HG02763 (cell line): ENCODE results near the gene PRR4.

Experiments used
- ATAC-seq: cut with Tn5 transposase; IDR thresholded peaks from one replicate; pipeline ENCODE4 v1.9.1; 2021; ENCODE audit warnings: mild to moderate bottlenecking, moderate library complexity; ENCODE audit not compliant: unreplicated experiment

PRR4 gene

DNA sequence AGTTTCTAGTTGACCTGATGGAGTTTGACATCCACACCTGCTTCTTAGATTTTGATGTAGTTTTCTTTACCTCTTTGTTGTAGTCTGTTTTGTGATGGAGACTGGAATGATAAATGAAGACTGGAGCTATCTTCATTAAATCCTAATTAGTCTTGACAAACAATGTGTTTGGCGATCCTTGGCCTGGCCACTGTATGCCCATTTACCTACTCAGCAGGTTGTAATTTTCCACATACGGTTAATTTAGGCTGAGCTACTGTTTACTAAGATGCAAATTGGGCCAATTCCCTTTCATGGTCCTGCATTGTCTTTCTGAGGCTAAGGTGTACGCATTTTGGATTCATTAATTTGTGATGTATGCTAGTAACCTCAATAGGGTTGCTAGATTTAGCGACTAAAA is 46.7 kb downstream of the PRR4 start, which contains the start of gene TAS2R7:
Gene TAS2R7 (minus strand): TSS at position 41 of the 400 bp plus-strand sequence. CDS start 57 bp downstream, outside the sequence.
- no peak for ATAC-seq

DNA sequence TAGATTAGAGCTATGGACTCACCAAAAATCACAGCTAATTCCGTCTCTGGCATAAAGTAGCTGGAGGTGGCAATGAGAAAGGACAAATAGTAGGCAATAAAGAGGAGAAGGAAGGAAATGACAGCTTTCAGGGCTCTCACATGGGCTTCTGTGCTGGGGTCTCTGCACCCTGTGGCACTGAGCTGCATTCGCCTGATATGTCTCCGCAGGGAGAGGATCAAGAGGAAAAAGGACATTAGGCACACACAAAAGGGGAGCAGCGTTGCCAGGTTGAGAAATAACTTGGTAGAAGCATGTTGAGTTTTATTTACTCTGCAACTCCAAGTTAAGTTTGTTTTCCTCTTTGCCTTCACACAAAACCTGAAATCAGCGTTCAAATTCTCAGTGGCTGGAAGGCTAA is 47.5 kb downstream of the PRR4 start:
- no peak for ATAC-seq
